GM19397 (cell line): ENCODE results near the gene RHOD.

ENCODE experiments used
- ATAC-seq: cut with Tn5 transposase; IDR thresholded peaks from one replicate; pipeline ENCODE4 v1.9.1; 2021; ENCODE audit warnings: mild to moderate bottlenecking, moderate library complexity; ENCODE audit not compliant: unreplicated experiment

The RHOD gene

DNA sequence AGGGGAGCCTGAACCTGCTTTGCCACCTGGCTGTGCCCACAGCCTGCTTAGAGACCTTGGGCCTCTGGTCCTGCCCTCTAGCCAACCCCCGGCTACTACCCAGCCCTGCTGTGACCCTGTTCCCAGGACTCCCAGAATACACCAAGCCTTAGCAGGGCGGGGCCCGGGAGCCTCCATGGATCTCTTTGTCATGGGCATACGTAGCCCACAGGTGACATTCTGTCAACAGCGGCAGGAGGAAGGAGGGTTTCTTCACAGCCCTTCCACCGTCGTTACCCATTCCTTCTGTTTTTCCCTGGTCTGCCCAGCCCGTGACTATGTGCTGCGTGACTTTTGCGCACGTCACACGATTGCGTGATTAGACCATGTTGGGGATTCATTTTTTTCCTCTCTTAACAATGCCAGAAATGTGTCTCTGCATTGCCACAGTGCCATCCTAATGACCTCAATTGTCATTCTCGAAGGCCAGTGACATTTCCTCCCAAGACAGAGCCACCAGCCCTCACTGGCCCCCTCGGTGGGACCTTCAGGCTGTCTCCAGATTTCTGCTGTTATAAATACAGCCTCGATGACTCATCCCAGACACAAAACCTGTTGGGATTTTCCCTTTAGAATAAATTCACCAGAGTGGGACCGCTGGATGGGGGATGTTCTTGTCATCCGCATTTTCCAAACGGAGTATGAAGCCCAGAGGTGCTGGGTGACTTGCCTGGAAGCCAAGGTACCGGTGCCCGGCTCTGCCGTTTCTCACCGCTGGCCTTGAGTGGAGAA, 24.7 kb upstream of the RHOD start:
- ATAC-seq: no peak

DNA sequence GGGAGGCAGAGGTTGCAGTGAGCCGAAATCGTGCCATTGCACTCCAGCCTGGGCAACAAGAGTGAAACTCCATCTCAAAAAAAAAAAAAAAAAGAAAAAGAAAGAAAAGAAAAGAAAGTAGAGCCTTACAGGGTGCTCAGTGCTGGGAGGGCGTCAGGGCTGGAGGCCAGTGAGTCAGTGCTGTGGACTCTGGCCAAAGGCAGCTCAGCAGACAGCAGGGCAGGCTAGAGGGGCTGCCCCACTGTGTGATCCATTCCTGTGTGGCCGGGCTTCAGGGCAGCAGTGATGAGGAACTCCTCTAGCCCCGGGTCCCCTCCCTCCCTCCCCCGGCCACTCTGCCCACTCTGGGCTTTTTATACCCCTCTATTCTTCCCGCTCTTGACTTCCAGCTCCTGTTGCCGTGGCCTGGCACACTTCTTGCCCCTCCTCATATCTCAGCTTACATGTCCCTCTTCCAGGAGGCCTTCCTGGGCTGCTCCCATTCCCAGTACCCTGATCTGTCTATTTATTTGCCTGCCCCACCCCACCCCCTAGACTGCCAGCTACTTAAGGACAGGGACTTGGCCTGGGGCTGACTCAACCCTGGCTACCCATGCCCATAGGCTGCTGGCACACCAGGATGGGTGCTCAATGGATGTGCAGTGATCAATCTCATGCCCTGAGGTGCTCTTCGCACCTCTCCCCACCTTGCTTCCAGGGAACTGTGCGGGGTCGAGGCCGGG, 23.7 kb upstream of the RHOD start:
- ATAC-seq: no peak

DNA sequence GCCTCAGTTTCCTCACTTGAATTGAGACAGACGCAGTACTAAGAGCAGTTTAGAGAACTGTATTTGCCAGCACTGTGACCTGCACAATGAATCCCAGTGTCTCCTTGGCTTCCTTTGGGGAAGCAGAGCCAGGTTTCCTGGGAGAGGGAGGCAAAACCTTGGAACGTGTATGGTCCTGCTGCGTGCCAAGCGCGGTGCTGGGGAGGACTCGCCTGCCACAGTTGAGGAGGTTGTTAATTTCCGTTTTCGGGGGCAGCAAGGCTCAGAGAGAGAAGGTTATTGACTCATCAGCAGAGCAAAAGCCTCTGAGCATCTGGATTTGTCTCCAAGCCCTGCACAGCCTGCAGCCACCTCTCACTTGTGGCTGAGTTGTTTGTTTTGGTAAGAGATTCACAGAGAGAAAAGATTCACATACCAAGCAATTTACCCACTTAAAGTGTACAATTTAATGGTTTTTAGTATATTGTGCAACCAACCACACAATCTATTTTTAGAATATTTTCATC, 22.9 kb upstream of the RHOD start:
- ATAC-seq: no peak

DNA sequence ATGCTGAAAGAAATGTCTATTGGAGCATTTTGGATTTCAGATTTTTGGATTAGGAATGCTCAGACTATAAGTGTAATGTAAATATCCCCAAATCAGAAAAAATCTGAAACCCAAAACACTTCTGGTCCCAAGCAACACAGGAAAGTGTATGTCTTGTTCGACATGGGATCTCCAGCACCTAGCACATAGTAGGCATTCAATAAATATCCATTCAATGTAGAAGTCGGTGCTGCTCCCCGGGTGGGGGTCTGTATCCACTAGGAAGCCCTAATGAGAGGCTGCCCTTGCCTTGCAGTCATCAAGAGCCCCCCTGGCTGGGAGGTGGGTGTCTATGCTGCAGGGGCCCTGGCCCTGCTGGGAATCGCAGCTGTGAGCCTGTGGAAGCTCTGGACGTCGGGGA, 22.3 kb upstream of the RHOD start:
- ATAC-seq: no peak

DNA sequence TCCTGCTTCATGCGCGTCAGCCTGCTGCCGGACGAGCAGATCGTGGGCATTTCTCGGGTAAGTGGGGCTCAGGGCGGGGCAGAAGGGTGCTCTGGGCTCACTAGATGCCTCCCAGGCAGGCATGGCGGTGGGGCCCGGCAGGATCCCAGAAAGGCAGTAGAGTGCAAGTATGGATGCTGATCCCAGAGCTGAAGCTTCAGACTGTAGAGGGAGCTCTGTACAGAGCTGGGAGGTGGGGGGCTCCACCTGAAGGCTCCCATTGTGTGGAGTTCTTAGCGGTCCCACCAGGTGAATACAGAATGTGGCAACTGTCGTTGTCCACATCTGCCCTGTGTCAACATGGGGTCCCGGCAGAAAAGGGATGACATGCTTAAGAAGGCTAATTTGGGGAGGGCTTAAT, 16.5 kb upstream of the RHOD start:
- ATAC-seq: no peak

- ATAC-seq: no peak
Observed at GRCh38 chr11:67041602-67042001, 15.0 kb upstream of the RHOD start.

GRCh38 chr11:67043572-67044349, 12.9 kb upstream of the RHOD start:
- no peak for ATAC-seq

- no peak for ATAC-seq
Observed at GRCh38 chr11:67044496-67044895, 12.2 kb upstream of the RHOD start.

GRCh38 chr11:67045314-67045713, 11.3 kb upstream of the RHOD start:
- no peak for ATAC-seq

GRCh38 chr11:67048515-67049130, 8.0 kb upstream of the RHOD start:
- no peak for ATAC-seq

DNA sequence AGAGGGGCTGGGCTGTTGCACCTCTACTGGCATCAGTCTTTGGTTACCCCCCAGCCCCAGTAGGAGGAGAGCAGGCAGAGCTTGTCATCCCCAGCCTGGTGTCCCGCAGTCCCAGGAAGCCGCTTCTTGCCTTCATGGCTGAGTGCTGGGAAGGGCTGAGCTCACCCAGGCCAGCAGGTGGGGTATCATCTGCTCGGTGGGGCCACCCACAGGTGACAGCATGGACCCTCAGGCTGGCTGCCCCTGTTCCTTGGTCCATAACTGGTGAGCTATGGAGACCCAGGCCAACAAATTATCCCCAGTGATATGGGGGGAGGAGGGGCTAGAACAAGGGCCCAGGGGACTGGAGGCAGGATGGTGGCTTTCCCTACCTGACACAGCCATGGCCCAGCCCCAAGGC, 6.5 kb upstream of the RHOD start:
- no peak for ATAC-seq

- no peak for ATAC-seq
Observed at GRCh38 chr11:67051180-67051893, 5.3 kb upstream of the RHOD start.

- ATAC-seq: no peak
Observed at GRCh38 chr11:67051945-67052488, 4.6 kb upstream of the RHOD start.

GRCh38 chr11:67052891-67053290, 3.8 kb upstream of the RHOD start:
- ATAC-seq: no peak

DNA sequence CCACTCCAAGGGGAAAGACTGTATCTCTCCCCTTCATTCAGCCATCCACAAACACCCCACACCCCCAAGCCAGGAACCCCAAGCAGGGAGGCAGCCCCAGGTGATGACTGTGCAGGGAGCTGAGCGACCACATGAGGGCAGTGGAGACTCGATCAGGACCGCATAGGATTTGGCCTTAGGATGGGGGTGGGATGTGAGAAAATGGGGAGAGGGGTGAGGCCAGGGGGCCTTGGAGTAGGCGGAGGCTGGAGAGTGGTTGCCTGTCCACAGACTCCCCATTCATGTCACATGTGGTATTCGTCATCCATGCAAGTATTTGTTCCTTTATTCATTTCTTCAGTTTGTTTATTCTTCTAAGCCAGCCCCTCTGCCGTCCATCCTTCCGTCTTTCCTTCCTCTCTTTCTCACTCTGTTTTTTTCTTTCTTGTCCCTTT, 2.7 kb upstream of the RHOD start:
- no peak for ATAC-seq

DNA sequence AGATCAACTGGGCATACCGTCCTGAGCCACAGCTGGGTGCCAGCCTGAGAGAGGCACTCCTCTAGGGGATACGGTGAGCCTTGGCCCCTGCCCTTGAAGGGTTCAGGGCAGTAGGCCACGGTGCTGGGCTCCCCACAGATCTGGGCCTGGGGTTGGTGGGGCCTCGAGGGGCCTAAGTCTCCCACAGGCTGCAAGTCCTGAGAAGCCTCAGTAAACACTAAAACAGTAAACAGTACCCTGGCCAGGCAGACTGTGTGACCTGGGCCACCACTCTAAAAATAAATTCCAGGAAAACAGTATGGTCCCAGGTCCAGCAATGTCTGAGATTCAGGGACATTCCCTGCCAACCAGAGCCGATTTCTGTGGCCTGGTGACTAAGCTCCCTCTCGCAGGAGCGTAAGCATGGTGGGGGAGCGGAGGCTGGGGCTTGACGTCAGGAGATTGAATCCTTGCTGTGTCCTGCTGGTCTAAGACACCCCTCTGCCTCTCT, 2.3 kb upstream of the RHOD start:
- ATAC-seq: no peak

DNA sequence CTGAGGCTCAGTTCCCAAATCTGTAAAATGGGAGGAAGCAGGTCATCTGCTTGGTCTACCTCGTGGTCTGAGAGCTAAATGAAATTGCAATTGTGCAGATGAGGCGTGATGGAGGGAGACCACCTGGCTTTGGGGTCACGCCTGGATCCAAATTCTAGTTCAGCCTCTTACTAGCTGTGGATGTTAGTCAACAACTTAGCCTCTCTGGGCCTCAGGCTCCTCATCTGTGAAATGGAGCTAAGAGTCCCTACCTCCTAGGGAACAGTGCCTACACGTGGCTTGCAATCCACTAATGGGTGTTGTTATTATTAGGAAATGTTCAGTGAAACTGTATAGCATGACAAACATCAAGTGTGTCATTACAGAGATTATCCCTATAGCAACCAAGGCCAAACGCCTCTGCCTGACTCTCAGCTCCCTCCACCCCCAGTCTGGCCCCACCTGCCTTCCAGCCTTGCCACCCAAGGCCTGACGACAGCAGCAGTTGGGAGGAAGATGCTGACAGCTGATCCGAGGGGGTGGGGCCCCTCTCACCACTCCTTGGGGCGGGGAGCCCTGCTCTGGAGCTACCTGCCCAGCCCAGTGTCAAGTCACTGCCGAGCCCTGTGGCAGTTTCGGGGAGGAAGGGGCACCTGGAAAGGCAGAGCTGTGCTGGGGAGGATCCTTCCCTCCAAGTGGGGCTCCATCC, 1.7 kb upstream of the RHOD start:
- ATAC-seq: no peak

DNA sequence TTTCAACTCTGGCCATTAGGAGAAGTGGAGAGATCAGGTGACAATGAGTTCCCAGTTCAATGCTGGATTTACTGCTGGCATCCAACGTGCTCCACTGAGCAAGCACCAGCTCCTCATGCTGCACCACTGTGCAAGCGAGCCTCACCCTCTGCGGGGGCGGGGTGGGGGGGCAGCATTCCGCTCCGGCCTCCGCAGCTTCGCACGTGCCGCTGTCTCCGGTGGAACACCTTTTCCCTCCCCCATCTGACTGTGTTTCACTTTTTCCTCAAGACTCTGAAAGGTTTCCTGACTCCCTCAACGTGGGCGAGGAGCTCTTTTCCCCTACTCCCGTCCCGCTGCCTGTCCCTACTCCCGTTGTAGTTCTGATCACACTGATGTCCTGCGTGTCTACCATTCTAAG, 835 bp upstream of the RHOD start:
- no peak for ATAC-seq

- ATAC-seq: no peak
Observed at GRCh38 chr11:67057205-67057672, 592 bp downstream of the RHOD start.
